ENCODE data around the gene NMNAT1.
"Not testable (repeated sequence)": the region's sequence is repeated elsewhere in the genome, so short reads cannot be mapped to it uniquely, and the experiment has no call there.

Gene NMNAT1

GRCh38 chr1:9909234-9910046, 33.8 kb upstream of the NMNAT1 start:
- H3K4me1 ChIP-seq (ENCODE audit: control insufficient read depth, insufficient read depth, low read length) = peaks cover 24% of the 10 kb centered on the region
- H3K9ac ChIP-seq (ENCODE audit: low read length) = peak overlapping the region; percentile 81
- H3K4me3 ChIP-seq (ENCODE audit: low read length) = peak overlapping the region; percentile 66

GRCh38 chr1:9910076-9910422, 33.2 kb upstream of the NMNAT1 start, which contains the start of gene CTNNBIP1:
Gene CTNNBIP1 (minus strand): TSS chr1:9910269. CDS start chr1:9872064, 38,205 bp downstream.
- no peaks in the 10 kb centered on the region for H3K36me3 ChIP-seq (ENCODE audit: control insufficient read depth, insufficient read depth, low read length)
- peak within 1 kb of the TSS; percentile 81 for H3K9ac ChIP-seq (ENCODE audit: low read length)
- H3K4me3 ChIP-seq (ENCODE audit: low read length) = peak within 1 kb of the TSS; percentile 66
- H3K27me3 ChIP-seq (ENCODE audit: control insufficient read depth, insufficient read depth, low read length) = no peaks in the 10 kb centered on the region
- H3K4me1 ChIP-seq (ENCODE audit: control insufficient read depth, insufficient read depth, low read length) = peaks cover 24% of the 10 kb centered on the region
- no peaks in the 10 kb centered on the region for H3K9me3 ChIP-seq (ENCODE audit: control insufficient read depth, low read length)

More at GRCh38 chr1:9909234-9910046, 33.8 kb upstream of the NMNAT1 start:
- H3K9me3 ChIP-seq (ENCODE audit: control insufficient read depth, low read length) = no peaks in the 10 kb centered on the region
- no peaks in the 10 kb centered on the region for H3K27me3 ChIP-seq (ENCODE audit: control insufficient read depth, insufficient read depth, low read length)
- H3K36me3 ChIP-seq (ENCODE audit: control insufficient read depth, insufficient read depth, low read length) = no peaks in the 10 kb centered on the region

- no peaks in the 10 kb centered on the region for H3K36me3 ChIP-seq (ENCODE audit: control insufficient read depth, insufficient read depth, low read length)
- peak overlapping the region; percentile 72 for H3K9ac ChIP-seq (ENCODE audit: low read length)
- no peaks in the 10 kb centered on the region for H3K27me3 ChIP-seq (ENCODE audit: control insufficient read depth, insufficient read depth, low read length)
- peaks cover 24% of the 10 kb centered on the region for H3K4me1 ChIP-seq (ENCODE audit: control insufficient read depth, insufficient read depth, low read length)
- no peaks in the 10 kb centered on the region for H3K9me3 ChIP-seq (ENCODE audit: control insufficient read depth, low read length)
- H3K4me3 ChIP-seq (ENCODE audit: low read length) = peak overlapping the region; percentile 29
Observed at GRCh38 chr1:9910423-9911178, 32.7 kb upstream of the NMNAT1 start.

DNA sequence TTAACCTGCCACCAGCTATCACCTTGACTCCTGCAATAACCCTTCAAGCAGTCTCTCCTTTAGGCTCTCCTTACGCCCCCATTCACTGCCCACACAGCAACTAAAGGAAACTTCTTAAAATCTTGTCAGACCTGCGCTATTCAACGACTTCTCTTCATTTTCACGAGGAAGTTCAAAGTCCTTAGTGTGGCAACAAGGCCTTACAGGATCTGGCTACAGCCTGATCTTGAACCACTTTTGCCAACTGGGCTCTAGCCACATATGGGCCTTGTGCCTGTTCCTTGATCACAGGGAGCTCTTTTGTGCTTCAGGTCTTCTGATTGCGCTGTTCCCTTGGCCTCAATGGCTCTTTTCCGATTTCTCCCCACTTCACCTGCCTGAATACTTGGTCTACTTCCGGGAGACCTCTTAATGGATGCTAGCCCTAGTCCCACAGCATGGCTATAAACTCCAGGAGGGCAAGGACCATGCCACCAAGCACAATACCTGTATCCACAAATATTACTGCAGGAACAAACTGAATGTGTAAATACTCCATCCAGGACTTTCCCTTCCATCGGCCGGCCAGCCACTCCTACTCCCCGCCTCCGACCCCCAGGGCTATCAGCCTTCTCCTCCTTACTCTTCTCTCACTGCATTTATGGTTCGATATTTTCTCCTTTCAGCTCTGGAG, 30.9 kb upstream of the NMNAT1 start:
- no peak overlapping the region for H3K9ac ChIP-seq (ENCODE audit: low read length)
- H3K4me1 ChIP-seq (ENCODE audit: control insufficient read depth, insufficient read depth, low read length) = peaks cover 21% of the 10 kb centered on the region
- no peaks in the 10 kb centered on the region for H3K27me3 ChIP-seq (ENCODE audit: control insufficient read depth, insufficient read depth, low read length)
- H3K9me3 ChIP-seq (ENCODE audit: control insufficient read depth, low read length) = no peaks in the 10 kb centered on the region
- no peaks in the 10 kb centered on the region for H3K36me3 ChIP-seq (ENCODE audit: control insufficient read depth, insufficient read depth, low read length)
- H3K4me3 ChIP-seq (ENCODE audit: low read length) = no peak overlapping the region

GRCh38 chr1:9914610-9914937, 28.7 kb upstream of the NMNAT1 start:
- Histone ChIP-seq H3K9me3 (ENCODE audit: control insufficient read depth, low read length) (no peaks in the 10 kb centered on the region), H3K36me3 (ENCODE audit: control insufficient read depth, insufficient read depth, low read length) (no peaks in the 10 kb centered on the region), H3K4me1 (ENCODE audit: control insufficient read depth, insufficient read depth, low read length) (peaks cover 4% of the 10 kb centered on the region), H3K4me3 (ENCODE audit: low read length) (no peak overlapping the region), H3K27me3 (ENCODE audit: control insufficient read depth, insufficient read depth, low read length) (no peaks in the 10 kb centered on the region), H3K9ac (ENCODE audit: low read length) (no peak overlapping the region)

DNA sequence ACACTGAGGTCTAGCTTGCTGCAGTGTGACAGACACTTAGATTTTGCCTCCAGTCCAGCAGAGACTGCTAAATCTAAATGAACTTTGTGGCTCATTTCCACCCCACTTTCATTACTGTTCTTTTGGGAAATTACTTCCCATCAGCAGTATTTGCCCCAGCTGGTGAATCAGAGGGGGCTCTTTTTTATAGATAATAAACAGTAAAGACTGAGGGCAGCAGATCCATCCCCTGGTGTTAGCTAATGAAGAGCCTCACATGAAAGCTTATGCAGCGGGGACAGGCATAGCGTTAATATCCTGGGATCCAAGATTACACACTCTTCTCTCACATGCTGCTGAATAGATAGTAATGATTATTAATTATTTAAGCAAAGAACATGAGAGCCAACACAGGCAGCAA, 26.8 kb upstream of the NMNAT1 start:
- H3K36me3 ChIP-seq (ENCODE audit: control insufficient read depth, insufficient read depth, low read length) = no peaks in the 10 kb centered on the region
- H3K9ac ChIP-seq (ENCODE audit: low read length) = no peak overlapping the region
- H3K9me3 ChIP-seq (ENCODE audit: control insufficient read depth, low read length) = no peaks in the 10 kb centered on the region
- peaks cover 4% of the 10 kb centered on the region for H3K4me1 ChIP-seq (ENCODE audit: control insufficient read depth, insufficient read depth, low read length)
- no peak overlapping the region for H3K4me3 ChIP-seq (ENCODE audit: low read length)
- H3K27me3 ChIP-seq (ENCODE audit: control insufficient read depth, insufficient read depth, low read length) = no peaks in the 10 kb centered on the region

DNA sequence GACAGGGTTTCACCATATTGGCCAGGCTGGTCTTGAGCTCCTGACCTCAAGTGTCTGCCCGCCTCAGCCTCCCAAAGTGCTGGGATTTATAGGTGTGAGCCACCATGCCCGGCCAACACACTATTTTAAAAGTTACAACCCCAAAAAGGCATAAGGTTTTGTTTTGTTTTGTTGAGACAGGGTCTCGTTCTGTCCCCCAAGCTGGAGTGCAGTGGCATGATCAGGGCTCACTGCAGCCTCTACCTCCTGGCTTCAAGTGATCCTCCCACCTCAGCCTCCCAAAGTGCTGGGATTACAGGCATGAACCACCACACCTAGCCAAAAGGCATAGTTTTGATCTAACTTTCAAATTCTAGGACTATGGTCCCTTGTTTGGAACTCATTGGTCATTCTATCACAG, 25.8 kb upstream of the NMNAT1 start:
- not testable (repeated sequence) for H3K36me3 ChIP-seq (ENCODE audit: control insufficient read depth, insufficient read depth, low read length); H3K4me1 ChIP-seq (ENCODE audit: control insufficient read depth, insufficient read depth, low read length); H3K9ac ChIP-seq (ENCODE audit: low read length); H3K27me3 ChIP-seq (ENCODE audit: control insufficient read depth, insufficient read depth, low read length); H3K4me3 ChIP-seq (ENCODE audit: low read length); H3K9me3 ChIP-seq (ENCODE audit: control insufficient read depth, low read length)

GRCh38 chr1:9917901-9918300, 25.4 kb upstream of the NMNAT1 start:
- Histone ChIP-seq H3K4me1 (ENCODE audit: control insufficient read depth, insufficient read depth, low read length) (no peaks in the 10 kb centered on the region), H3K4me3 (ENCODE audit: low read length) (no peak overlapping the region), H3K27me3 (ENCODE audit: control insufficient read depth, insufficient read depth, low read length) (no peaks in the 10 kb centered on the region), H3K36me3 (ENCODE audit: control insufficient read depth, insufficient read depth, low read length) (no peaks in the 10 kb centered on the region), H3K9ac (ENCODE audit: low read length) (no peak overlapping the region), H3K9me3 (ENCODE audit: control insufficient read depth, low read length) (no peaks in the 10 kb centered on the region)

GRCh38 chr1:9920606-9921005, 22.7 kb upstream of the NMNAT1 start:
- Histone ChIP-seq H3K27me3 (ENCODE audit: control insufficient read depth, insufficient read depth, low read length) (no peaks in the 10 kb centered on the region), H3K36me3 (ENCODE audit: control insufficient read depth, insufficient read depth, low read length) (no peaks in the 10 kb centered on the region), H3K4me1 (ENCODE audit: control insufficient read depth, insufficient read depth, low read length) (no peaks in the 10 kb centered on the region), H3K9ac (ENCODE audit: low read length) (no peak overlapping the region), H3K4me3 (ENCODE audit: low read length) (no peak overlapping the region), H3K9me3 (ENCODE audit: control insufficient read depth, low read length) (no peaks in the 10 kb centered on the region)

GRCh38 chr1:9922342-9922741, 20.9 kb upstream of the NMNAT1 start:
- H3K27me3 ChIP-seq (ENCODE audit: control insufficient read depth, insufficient read depth, low read length) = no peaks in the 10 kb centered on the region
- no peaks in the 10 kb centered on the region for H3K36me3 ChIP-seq (ENCODE audit: control insufficient read depth, insufficient read depth, low read length)
- no peak overlapping the region for H3K4me3 ChIP-seq (ENCODE audit: low read length)
- H3K4me1 ChIP-seq (ENCODE audit: control insufficient read depth, insufficient read depth, low read length) = no peaks in the 10 kb centered on the region
- no peaks in the 10 kb centered on the region for H3K9me3 ChIP-seq (ENCODE audit: control insufficient read depth, low read length)
- no peak overlapping the region for H3K9ac ChIP-seq (ENCODE audit: low read length)

GRCh38 chr1:9927259-9927658, 16.0 kb upstream of the NMNAT1 start:
- Histone ChIP-seq H3K36me3 (ENCODE audit: control insufficient read depth, insufficient read depth, low read length) (no peaks in the 10 kb centered on the region), H3K4me1 (ENCODE audit: control insufficient read depth, insufficient read depth, low read length) (no peaks in the 10 kb centered on the region), H3K27me3 (ENCODE audit: control insufficient read depth, insufficient read depth, low read length) (no peaks in the 10 kb centered on the region), H3K4me3 (ENCODE audit: low read length) (no peak overlapping the region), H3K9me3 (ENCODE audit: control insufficient read depth, low read length) (no peaks in the 10 kb centered on the region), H3K9ac (ENCODE audit: low read length) (no peak overlapping the region)

Data from mucosa of stomach (tissue), 1 donor.